ENCODE data around the gene IL22RA1. TPM values are rescaled to one million over a fixed set of nuclear protein-coding genes. Genes with fewer than 3 reads are reported as not detected.

The IL22RA1 gene
- polyA plus RNA-seq, 1 donor = not detected

GRCh38 chr1:24096009-24096738 lies 46.8 kb downstream of the IL22RA1 start:
- DNase-seq (ENCODE audit: low read depth) = no peak

- DNase-seq (ENCODE audit: low read depth) = no peak
Measured at GRCh38 chr1:24095140-24095859, 47.6 kb downstream of the IL22RA1 start.

GRCh38 chr1:24094554-24094953 lies 48.4 kb downstream of the IL22RA1 start:
- no peak for DNase-seq (ENCODE audit: low read depth)

GRCh38 chr1:24093732-24094131 lies 49.2 kb downstream of the IL22RA1 start:
- no peak for DNase-seq (ENCODE audit: low read depth)

GRCh38 chr1:24092979-24093378 lies 50.0 kb downstream of the IL22RA1 start:
- no peak for DNase-seq (ENCODE audit: low read depth)

GRCh38 chr1:24091971-24092482 lies 50.9 kb downstream of the IL22RA1 start:
- no peak for DNase-seq (ENCODE audit: low read depth)

GRCh38 chr1:24090736-24091135 lies 52.2 kb downstream of the IL22RA1 start:
- DNase-seq (ENCODE audit: low read depth) = no peak

GRCh38 chr1:24089743-24090555 lies 53.0 kb downstream of the IL22RA1 start:
- DNase-seq (ENCODE audit: low read depth) = no peak

- no peak for DNase-seq (ENCODE audit: low read depth)
Measured at GRCh38 chr1:24089027-24089742, 53.8 kb downstream of the IL22RA1 start.

- no peak for DNase-seq (ENCODE audit: low read depth)
Measured at GRCh38 chr1:24086466-24086865, 56.5 kb downstream of the IL22RA1 start.

- DNase-seq (ENCODE audit: low read depth) = no peak
Measured at GRCh38 chr1:24085546-24085945, 57.4 kb downstream of the IL22RA1 start.

GRCh38 chr1:24085007-24085406 lies 57.9 kb downstream of the IL22RA1 start:
- DNase-seq (ENCODE audit: low read depth) = no peak

GRCh38 chr1:24084050-24084449 lies 58.9 kb downstream of the IL22RA1 start:
- DNase-seq (ENCODE audit: low read depth) = no peak

- DNase-seq (ENCODE audit: low read depth) = no peak
Measured at GRCh38 chr1:24082372-24082771, 60.6 kb downstream of the IL22RA1 start.

- DNase-seq (ENCODE audit: low read depth) = no peak
Measured at GRCh38 chr1:24081190-24081589, 61.8 kb downstream of the IL22RA1 start.

GRCh38 chr1:24080131-24080530 lies 62.8 kb downstream of the IL22RA1 start:
- no peak for DNase-seq (ENCODE audit: low read depth)

- DNase-seq (ENCODE audit: low read depth) = no peak
Measured at GRCh38 chr1:24077278-24077978, 65.5 kb downstream of the IL22RA1 start.

- no peak for DNase-seq (ENCODE audit: low read depth)
Measured at GRCh38 chr1:24075946-24076345, 67.0 kb downstream of the IL22RA1 start.

- DNase-seq (ENCODE audit: low read depth) = no peak
Measured at GRCh38 chr1:24075590-24075854, 67.4 kb downstream of the IL22RA1 start.

GRCh38 chr1:24074817-24075589 lies 67.9 kb downstream of the IL22RA1 start:
- DNase-seq (ENCODE audit: low read depth) = no peak
